AG04450 (cell line): ENCODE measurements around the gene DIP2C. TPM values are rescaled to one million over a fixed set of nuclear protein-coding genes. Genes with fewer than 3 reads are reported as not detected.

Experiments used
- CTCF ChIA-PET: fragments of 300-600, 350-600 bp; formaldehyde crosslinking; extraction: SDS; loops from one replicate; lab custom pipeline; 2022; ENCODE audit warnings: antibody characterized with exemption, inconsistent platforms; lab: Charles Lee
- POLR2A ChIA-PET: fragments of 350-600 bp; formaldehyde crosslinking; extraction: SDS; loops from one replicate; lab custom pipeline; 2021; ENCODE audit warnings: antibody characterized with exemption, inconsistent platforms; lab: Yijun Ruan, JAX
- DNase-seq: peaks from one replicate; pipeline ENCODE4 v3.0.0-alpha.2; 2011; ENCODE audit warnings: low read depth, low spot score
- H3K27ac ChIP-seq: one replicate; pipeline ENCODE4 v1.5.1; 2012; ENCODE audit warnings: low read depth, low read length, control low read depth
- H3K27me3 ChIP-seq: one replicate; pipeline ENCODE4 v1.6.0; 2012; ENCODE audit warnings: low read length; ENCODE audit not compliant: control insufficient read depth, insufficient read depth
- H3K4me3 ChIP-seq: 2 replicates; pipeline ENCODE4 v1.5.1; 2011; ENCODE audit warnings: mild to moderate bottlenecking, low read depth, low read length, control low read depth
- H3K9me3 ChIP-seq: 2 replicates; pipeline ENCODE4 v1.5.1; 2012; ENCODE audit warnings: low read length; ENCODE audit not compliant: control insufficient read depth, insufficient read depth
- polyA plus RNA-seq: library from polyadenylated mRNA; depleted of rRNA; stranded (reverse); fragments of >200 nt; gene quantifications from 2 replicates; pipeline ENCODE4 v1.2.3, GENCODE V29; 2011
- TF ChIP-seq, protein P1 (sequence below): IDR thresholded peaks from 2 replicates; pipeline ENCODE4 v1.5.1; 2011; ENCODE audit warnings: low read depth, low read length, control low read depth, inconsistent platforms

The DIP2C gene
- polyA plus RNA-seq, 1 experiment = 9.6 TPM

DNA sequence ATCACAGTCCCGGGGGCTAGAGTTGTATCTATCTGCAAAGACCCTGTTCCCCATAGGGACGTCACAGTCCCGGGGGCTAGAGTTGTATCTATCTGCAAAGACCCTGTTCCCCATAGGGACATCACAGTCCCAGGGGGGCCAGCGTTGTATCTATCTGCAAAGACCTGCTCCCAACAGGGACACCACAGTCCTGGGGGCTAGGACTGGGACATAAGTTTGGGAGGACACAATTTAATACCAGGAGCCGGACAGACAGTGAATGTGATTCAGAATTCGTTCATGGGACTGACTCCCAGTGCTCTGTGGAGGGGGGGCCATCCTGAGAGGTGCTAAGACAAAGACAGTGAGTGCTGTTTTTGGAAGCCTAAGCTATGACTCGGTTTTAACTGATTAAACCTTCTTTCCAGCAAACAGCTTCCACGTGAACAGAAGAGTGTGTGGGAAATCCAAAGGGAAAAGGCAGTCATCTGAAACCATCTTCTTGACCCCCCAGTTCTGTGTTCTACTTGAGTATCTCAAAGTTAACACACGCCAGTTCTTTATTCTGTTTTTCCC lies 153.0 kb downstream of the DIP2C start:
- POLR2A ChIA-PET = no interaction called here
- DNase-seq = no peak
- H3K27ac ChIP-seq = peak overlapping the region; percentile 11

DNA sequence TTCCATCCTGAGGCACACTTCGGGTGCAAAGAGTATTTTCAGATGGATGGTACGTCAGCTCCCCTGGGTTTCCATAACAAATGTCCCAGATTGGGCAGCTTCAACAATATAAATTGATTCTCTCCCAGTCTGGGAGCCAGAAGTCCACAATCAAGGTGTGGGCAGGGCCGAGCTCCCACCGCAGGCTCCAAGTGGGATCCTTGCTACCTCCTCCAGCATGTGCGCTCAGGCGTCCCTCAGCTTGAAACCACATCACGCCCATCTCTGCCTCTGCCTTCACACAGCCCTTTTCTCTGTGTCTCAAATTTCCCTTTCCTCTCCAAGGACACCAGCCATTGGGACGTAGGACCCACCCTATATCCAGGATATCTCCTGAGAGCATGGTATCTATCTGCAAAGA lies 153.5 kb downstream of the DIP2C start:
- no peaks in the 10 kb centered on the region for H3K27me3 ChIP-seq
- H3K27ac ChIP-seq = no peak overlapping the region
- H3K9me3 ChIP-seq = no peaks in the 10 kb centered on the region
- H3K4me3 ChIP-seq = no peak overlapping the region
- TF ChIP-seq, protein P1, sequence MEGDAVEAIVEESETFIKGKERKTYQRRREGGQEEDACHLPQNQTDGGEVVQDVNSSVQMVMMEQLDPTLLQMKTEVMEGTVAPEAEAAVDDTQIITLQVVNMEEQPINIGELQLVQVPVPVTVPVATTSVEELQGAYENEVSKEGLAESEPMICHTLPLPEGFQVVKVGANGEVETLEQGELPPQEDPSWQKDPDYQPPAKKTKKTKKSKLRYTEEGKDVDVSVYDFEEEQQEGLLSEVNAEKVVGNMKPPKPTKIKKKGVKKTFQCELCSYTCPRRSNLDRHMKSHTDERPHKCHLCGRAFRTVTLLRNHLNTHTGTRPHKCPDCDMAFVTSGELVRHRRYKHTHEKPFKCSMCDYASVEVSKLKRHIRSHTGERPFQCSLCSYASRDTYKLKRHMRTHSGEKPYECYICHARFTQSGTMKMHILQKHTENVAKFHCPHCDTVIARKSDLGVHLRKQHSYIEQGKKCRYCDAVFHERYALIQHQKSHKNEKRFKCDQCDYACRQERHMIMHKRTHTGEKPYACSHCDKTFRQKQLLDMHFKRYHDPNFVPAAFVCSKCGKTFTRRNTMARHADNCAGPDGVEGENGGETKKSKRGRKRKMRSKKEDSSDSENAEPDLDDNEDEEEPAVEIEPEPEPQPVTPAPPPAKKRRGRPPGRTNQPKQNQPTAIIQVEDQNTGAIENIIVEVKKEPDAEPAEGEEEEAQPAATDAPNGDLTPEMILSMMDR = no peak
- CTCF ChIA-PET = no interaction called here
- POLR2A ChIA-PET = no interaction called here
- DNase-seq = no peak

More for the DNA sequence above, 153.0 kb downstream of the DIP2C start:
- TF ChIP-seq, protein P1 = no peak
- H3K27me3 ChIP-seq = no peaks in the 10 kb centered on the region
- CTCF ChIA-PET = no interaction called here
- no peaks in the 10 kb centered on the region for H3K9me3 ChIP-seq
- no peak overlapping the region for H3K4me3 ChIP-seq

DNA sequence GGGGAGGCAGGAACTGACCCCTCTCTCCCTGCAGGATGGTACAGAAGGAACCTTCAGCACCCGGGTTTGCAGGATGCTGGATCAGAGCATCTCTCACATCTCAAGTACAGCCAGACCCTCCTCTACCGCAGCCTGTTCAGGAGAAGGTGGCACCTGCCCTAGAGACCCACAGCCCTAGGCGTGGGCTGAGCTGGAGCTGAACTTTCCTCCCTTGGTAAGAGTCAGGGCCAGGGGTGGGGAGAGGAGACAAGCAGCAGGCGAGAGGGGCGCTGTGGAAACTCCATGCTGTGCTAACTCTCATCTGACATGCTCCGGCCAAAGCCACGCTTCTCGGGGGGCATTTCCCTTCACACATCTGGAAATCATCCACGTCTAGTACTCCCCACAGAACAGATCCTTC lies 154.4 kb downstream of the DIP2C start:
- TF ChIP-seq, protein P1 = no peak
- ChIA-PET POLR2A (no interaction called here), CTCF (no interaction called here)
- no peak for DNase-seq
- Histone ChIP-seq H3K27ac (no peak overlapping the region), H3K9me3 (no peaks in the 10 kb centered on the region), H3K4me3 (no peak overlapping the region), H3K27me3 (no peaks in the 10 kb centered on the region)

DNA sequence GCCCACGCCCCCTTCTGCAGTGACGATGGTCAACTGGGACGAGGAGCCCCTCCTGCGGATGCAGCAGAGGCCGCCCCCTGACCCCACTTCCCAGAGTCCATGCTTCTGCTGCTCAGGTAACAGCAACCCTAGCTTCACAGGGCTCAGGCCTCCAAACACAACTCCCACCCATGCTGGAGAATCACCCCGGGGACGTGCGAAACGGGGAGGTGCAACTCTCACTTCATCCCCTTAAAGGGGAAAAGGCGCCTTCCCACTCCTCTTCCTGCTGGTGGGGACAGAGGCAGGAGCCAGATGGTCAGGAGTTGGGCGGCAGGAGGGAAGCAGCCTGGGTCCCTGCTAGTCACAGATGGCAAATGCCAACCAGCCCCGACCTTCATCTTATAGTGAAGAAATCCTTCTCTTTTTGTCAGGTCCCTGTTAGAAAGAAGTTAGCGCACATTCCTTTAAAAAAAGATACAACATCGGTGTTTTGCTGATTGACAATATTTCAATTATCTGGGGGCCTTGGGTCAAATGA lies 155.4 kb downstream of the DIP2C start:
- TF ChIP-seq, protein P1 = no peak
- CTCF ChIA-PET = no interaction called here
- Histone ChIP-seq H3K9me3 (no peaks in the 10 kb centered on the region), H3K27me3 (no peaks in the 10 kb centered on the region), H3K4me3 (no peak overlapping the region), H3K27ac (no peak overlapping the region)
- POLR2A ChIA-PET = no interaction called here
- DNase-seq = no peak

DNA sequence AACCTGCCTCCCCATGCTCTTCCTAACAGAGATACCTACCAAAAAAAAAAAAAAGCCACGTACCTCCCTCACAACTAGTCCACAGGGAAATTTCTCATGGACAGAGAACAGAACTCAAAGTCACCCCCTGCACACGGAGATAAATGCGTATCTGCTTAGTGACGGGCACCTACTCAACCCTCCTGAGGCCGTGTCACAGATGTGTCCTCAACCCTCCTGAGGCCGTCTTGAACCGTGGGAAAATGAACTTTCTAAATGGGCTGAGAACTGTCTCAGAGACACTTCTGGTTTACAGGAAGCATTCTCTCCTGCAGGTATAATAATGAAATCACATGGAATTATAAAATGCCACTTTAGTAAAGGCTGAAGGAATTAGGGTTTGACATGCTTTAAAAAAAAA lies 155.9 kb downstream of the DIP2C start:
- peaks cover 3% of the 10 kb centered on the region; the same call in 1 of the 2 replicates for H3K9me3 ChIP-seq
- no peak overlapping the region for H3K27ac ChIP-seq
- H3K4me3 ChIP-seq = no peak overlapping the region
- POLR2A ChIA-PET = no interaction called here
- TF ChIP-seq, protein P1 = no peak
- no peaks in the 10 kb centered on the region for H3K27me3 ChIP-seq
- CTCF ChIA-PET = no interaction called here
- DNase-seq = no peak
